Measurements from ENCODE around the gene SOX14.

SOX14 gene

GRCh38 chr3:137796993-137797392 lies 32.9 kb downstream of the SOX14 start:
- DNase-seq (ENCODE audit: extremely low spot score), result no peak
- POLR2A ChIA-PET, result no interaction called here
- no peak for TF ChIP-seq CTCF (IDR thresholded peaks at IDR 0.05; ENCODE audit: control extremely low read depth, extremely low read depth, low read depth, missing control alignments)
- CTCF ChIA-PET, result interaction anchor here (1.2 to 1.4 kb wide), 2 partner anchors 9 to 20 kb away, joined by 3 to 6 read pairs; no protein-coding TSS in a partner anchor

- ChIA-PET CTCF (no interaction called here), POLR2A (no interaction called here)
- no peak for DNase-seq (ENCODE audit: extremely low spot score)
- no peak for TF ChIP-seq CTCF (IDR thresholded peaks at IDR 0.05; ENCODE audit: control extremely low read depth, extremely low read depth, low read depth, missing control alignments)
Observed at GRCh38 chr3:137803215-137803614, 39.1 kb downstream of the SOX14 start.

- CTCF ChIA-PET, result interaction anchor here (2.5 kb wide), 1 partner anchor 10 kb away, joined by 6 read pairs; no protein-coding TSS in a partner anchor
Observed at GRCh38 chr3:137807998-137808397, 43.9 kb downstream of the SOX14 start.

GRCh38 chr3:137809509-137809908 lies 45.4 kb downstream of the SOX14 start:
- ChIA-PET POLR2A (no interaction called here), CTCF (interaction anchor here (2.5 kb wide), 1 partner anchor 9 kb away, joined by 6 read pairs; no protein-coding TSS in a partner anchor)
- no peak for TF ChIP-seq CTCF (IDR thresholded peaks at IDR 0.05; ENCODE audit: control extremely low read depth, extremely low read depth, low read depth, missing control alignments)
- no peak for DNase-seq (ENCODE audit: extremely low spot score)

More at GRCh38 chr3:137807998-137808397, 43.9 kb downstream of the SOX14 start:
- DNase-seq (ENCODE audit: extremely low spot score), result no peak
- POLR2A ChIA-PET, result no interaction called here
- TF ChIP-seq CTCF (IDR thresholded peaks at IDR 0.05; ENCODE audit: control extremely low read depth, extremely low read depth, low read depth, missing control alignments), result no peak

- POLR2A ChIA-PET, result no interaction called here
- no peak for DNase-seq (ENCODE audit: extremely low spot score)
- TF ChIP-seq CTCF (IDR thresholded peaks at IDR 0.05; ENCODE audit: control extremely low read depth, extremely low read depth, low read depth, missing control alignments), result no peak
- CTCF ChIA-PET, result no interaction called here
Observed at GRCh38 chr3:137812023-137812422, 47.9 kb downstream of the SOX14 start.

- no peak for TF ChIP-seq CTCF (IDR thresholded peaks at IDR 0.05; ENCODE audit: control extremely low read depth, extremely low read depth, low read depth, missing control alignments)
- ChIA-PET POLR2A (no interaction called here), CTCF (interaction anchor here (0.9 to 1.6 kb wide), 2 partner anchors 16 to 22 kb away, joined by 3 to 4 read pairs; no protein-coding TSS in a partner anchor)
- no peak for DNase-seq (ENCODE audit: extremely low spot score)
Observed at GRCh38 chr3:137815251-137815650, 51.1 kb downstream of the SOX14 start.

Data from GM10248 (cell line).